Erythroblast (primary cell): ENCODE measurements around the gene RAB15.

ENCODE experiments used
- GATA1 ChIP-seq: IDR thresholded peaks from 2 replicates; pipeline ENCODE4 v1.6.1; 2011; ENCODE audit warnings: low read depth, mild to moderate bottlenecking, control low read depth, low read length, moderate library complexity
- POLR2A ChIP-seq: IDR thresholded peaks from 2 replicates; pipeline ENCODE4 v1.6.1; 2011; ENCODE audit warnings: mild to moderate bottlenecking, low read length

DNA sequence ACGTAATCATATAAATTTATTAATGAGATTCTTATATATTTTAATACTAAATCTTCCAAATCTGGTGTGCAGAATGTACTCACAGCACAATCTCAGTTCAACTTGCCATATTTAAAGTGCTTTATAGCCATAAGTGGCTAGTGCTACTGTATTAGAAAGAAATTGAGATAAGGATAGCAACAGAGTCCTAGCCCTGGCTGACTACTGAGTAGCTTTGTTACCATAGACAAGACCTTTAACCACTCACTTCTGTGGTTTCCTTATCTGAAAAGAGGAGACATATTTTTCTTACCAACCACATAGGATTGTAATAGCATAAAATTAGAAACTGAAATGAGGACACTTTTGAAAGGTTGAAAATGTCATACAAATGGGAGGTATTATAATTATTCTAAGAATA lies 59.9 kb downstream of the RAB15 start:
- TF ChIP-seq POLR2A (no peak), GATA1 (no peak)
